ENCODE results near the gene MGLL.

GRCh38 chr3:127849368-127849767 lies 27.1 kb upstream of the MGLL start:
- TF ChIP-seq CTCF (IDR thresholded peaks at IDR 0.05) (no peak), E2F1 (CRISPR knock-in tag; IDR thresholded peaks at IDR 0.05) (no peak), USF1 (CRISPR knock-in tag; IDR thresholded peaks at IDR 0.05) (peak; percentile 75; the same call in 1 of the 2 replicates), MAX (CRISPR knock-in tag; IDR thresholded peaks at IDR 0.05) (peak; percentile 50; the same call in 1 of the 2 replicates), E2F4 (CRISPR knock-in tag; IDR thresholded peaks at IDR 0.05; ENCODE audit: borderline replicate concordance, low read depth) (no peak), CDX4 (CRISPR knock-in tag; IDR thresholded peaks at IDR 0.05; ENCODE audit: borderline replicate concordance) (no peak), ELF4 (CRISPR knock-in tag; IDR thresholded peaks at IDR 0.05; ENCODE audit: low read depth) (no peak), GABPB1 (CRISPR knock-in tag; IDR thresholded peaks at IDR 0.05) (no peak), NR2C2 (CRISPR knock-in tag; IDR thresholded peaks at IDR 0.05) (no peak), ZNF138 (CRISPR knock-in tag; conservative IDR thresholded peaks at IDR 0.05) (no peak), ZNF232 (CRISPR knock-in tag; IDR thresholded peaks at IDR 0.05) (no peak), IRF2 (CRISPR knock-in tag; IDR thresholded peaks at IDR 0.05; ENCODE audit: borderline replicate concordance, low read depth) (no peak), ERG (CRISPR knock-in tag; IDR thresholded peaks at IDR 0.05) (no peak)
